Measurements from ENCODE around the gene CLTCL1. TPM values are rescaled to one million over a fixed set of nuclear protein-coding genes. Genes with fewer than 3 reads are reported as not detected.

The CLTCL1 gene
- total and polyA plus RNA-seq, 4 experiments from 2014 or later = 0.80 to 1.7 TPM; not detected in 2

DNA sequence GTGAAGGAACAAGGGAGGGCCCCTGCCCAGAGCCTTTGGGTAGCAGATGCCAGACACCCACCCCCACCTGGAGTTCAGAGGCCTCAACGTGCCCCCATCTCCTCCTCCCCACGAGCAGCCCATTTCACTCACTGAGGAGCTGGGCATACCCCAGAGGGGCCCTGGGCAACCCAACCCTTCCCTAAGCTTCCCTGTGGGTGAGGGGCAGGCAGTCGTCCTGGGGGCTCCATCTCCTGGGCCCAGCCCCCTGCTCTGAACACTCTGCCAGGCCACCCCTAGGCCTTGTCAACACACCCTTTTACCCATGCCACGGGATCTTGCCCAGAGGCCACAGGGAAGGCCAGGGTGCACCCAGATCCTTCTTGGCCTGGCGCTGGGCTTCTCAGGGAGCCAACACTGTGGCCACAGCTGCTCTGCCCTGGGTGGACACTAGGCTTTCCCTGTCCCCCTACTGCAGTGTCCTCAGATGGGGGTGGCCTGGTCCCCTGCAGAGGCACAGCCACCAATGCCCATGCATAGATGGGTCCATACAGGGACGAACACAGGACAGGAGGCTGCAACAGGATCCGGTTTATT is 116.4 kb downstream of the CLTCL1 start:
- Mint-ChIP-seq H3K36me3 (peaks cover 0 to 14% of the 10 kb centered on the region in 2 donors), H3K4me3 (peak overlapping the region in 2 of 8 donors; percentile 15 to 36), H3K4me1 (peaks cover 21 to 43% (median 31%) of the 10 kb centered on the region in 4 donors), H3K27ac (no peak overlapping the region), H3K9me3 (no peaks in the 10 kb centered on the region), H3K27me3 (peaks cover 4% of the 10 kb centered on the region in 2 donors)
- no peak overlapping the region for H3K4me3 ChIP-seq (ENCODE audit: low read length in 2 of 2)
- H3K27me3 ChIP-seq (ENCODE audit: insufficient read depth, low read length) = peaks cover 4% of the 10 kb centered on the region
- H3K9me3 ChIP-seq (ENCODE audit: control insufficient read depth in 1 of 2, low read length in 2 of 2) = no peaks in the 10 kb centered on the region
- no peaks in the 10 kb centered on the region for H3K36me3 ChIP-seq (ENCODE audit: insufficient read depth, low read length)
- ChIA-PET POLR2A (ENCODE audit: partially characterized antibody) (interaction anchor here (0.9 to 1.1 kb wide), 2 partner anchors 53 to 304 kb away, joined by 3 read pairs; partner anchors contain the start of genes DGCR2 and UFD1), CTCF (ENCODE audit: partially characterized antibody) (no interaction called here)
- H3K4me1 ChIP-seq (ENCODE audit: insufficient read depth, low read length) = peaks cover 40% of the 10 kb centered on the region
- DNase-seq = no peak
- H3K27ac ChIP-seq (ENCODE audit: low read depth, low read length) = no peak overlapping the region
- intact Hi-C loops (cut with micrococcal nuclease) = no loop called here

DNA sequence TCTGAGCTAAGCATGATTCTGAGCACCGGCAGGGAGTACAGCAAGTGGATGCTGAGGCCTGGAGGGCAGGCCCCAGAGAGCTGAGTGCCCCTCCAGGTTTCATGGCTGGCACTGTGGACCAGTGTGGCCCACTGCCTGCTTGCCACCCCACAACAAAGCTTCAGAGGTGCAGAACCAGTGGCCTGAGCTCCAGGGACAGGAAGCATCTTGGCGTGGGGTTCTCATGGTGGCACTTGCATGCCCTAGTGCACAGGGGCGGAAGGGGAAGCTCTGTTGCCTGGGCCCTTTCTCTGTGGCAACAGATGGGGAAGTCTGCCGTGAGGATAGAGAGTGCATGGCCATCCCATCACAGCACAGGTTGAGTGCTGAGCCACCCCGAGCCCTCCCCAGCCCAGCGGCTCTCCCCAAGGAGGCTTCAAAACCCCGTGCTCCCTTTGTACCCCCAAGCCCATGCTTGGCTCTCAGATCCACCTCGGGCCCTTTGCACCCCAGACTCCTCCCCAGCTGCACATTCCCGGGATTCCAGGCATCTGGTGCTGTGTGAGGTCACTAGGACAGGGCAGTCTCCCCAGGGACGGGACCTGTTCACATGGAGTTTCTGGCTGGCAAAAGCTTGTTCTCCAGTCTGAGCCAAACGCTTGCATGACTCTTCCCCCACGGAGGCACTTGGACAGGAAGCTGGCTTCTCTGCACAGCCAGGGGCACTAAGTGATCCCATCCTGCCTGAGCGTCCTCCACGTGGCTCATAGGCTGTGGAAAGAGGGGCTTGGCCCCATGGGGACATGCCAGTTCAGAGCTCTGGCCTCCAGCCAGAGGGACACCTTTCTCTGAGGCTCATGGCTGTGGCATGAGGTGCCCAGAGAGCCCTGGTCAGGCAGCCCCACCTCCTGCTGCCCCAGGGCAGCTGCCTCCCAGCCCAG is 117.2 kb downstream of the CLTCL1 start:
- ChIA-PET CTCF (ENCODE audit: partially characterized antibody) (interaction anchor here (0.6 to 1.5 kb wide), 2 partner anchors 30 to 154 kb away, joined by 4 read pairs; partner anchors contain the start of gene ESS2), POLR2A (ENCODE audit: partially characterized antibody) (interaction anchor here (0.9 to 1.6 kb wide), 6 partner anchors 11 to 305 kb away, joined by 3 to 6 read pairs (median 3); partner anchors contain the start of genes CDC45, CLTCL1, DGCR2 and UFD1)
- Histone ChIP-seq H3K36me3 (ENCODE audit: insufficient read depth, low read length) (no peaks in the 10 kb centered on the region), H3K4me1 (ENCODE audit: insufficient read depth, low read length) (peaks cover 43% of the 10 kb centered on the region), H3K27me3 (ENCODE audit: insufficient read depth, low read length) (peaks cover 11% of the 10 kb centered on the region), H3K9me3 (ENCODE audit: control insufficient read depth in 1 of 2, low read length in 2 of 2) (no peaks in the 10 kb centered on the region), H3K4me3 (ENCODE audit: low read length in 2 of 2) (no peak overlapping the region), H3K27ac (ENCODE audit: low read depth, low read length) (no peak overlapping the region)
- Mint-ChIP-seq H3K27me3 (peaks cover 4% of the 10 kb centered on the region in 2 donors), H3K9me3 (no peaks in the 10 kb centered on the region), H3K27ac (peak overlapping the region in 3 of 7 donors; percentile 29 to 76 (median 42)), H3K4me1 (peaks cover 21 to 46% (median 31%) of the 10 kb centered on the region in 4 donors), H3K36me3 (peaks cover 0 to 14% of the 10 kb centered on the region in 2 donors), H3K4me3 (peak overlapping the region in 4 of 8 donors; percentile 20 to 91 (median 36))
- intact Hi-C loops (cut with micrococcal nuclease) = no loop called here
- DNase-seq = no peak

GRCh38 chr22:19173047-19174035 is 118.2 kb downstream of the CLTCL1 start:
- H3K27ac Mint-ChIP-seq = peak overlapping the region in 6 of 7 donors; percentile 86 to 95 (median 93)
- peaks cover 40% of the 10 kb centered on the region for H3K4me1 ChIP-seq (ENCODE audit: insufficient read depth, low read length)
- DNase-seq = no peak
- H3K27me3 Mint-ChIP-seq = peaks cover 12% of the 10 kb centered on the region in 2 donors
- peaks cover 22% of the 10 kb centered on the region for H3K27me3 ChIP-seq (ENCODE audit: insufficient read depth, low read length)
- no peaks in the 10 kb centered on the region for H3K36me3 ChIP-seq (ENCODE audit: insufficient read depth, low read length)
- peak overlapping the region; percentile 38 to 97 (median 92) for H3K4me3 Mint-ChIP-seq
- no peak overlapping the region for H3K27ac ChIP-seq (ENCODE audit: low read depth, low read length)
- H3K9me3 ChIP-seq (ENCODE audit: control insufficient read depth in 1 of 2, low read length in 2 of 2) = no peaks in the 10 kb centered on the region
- CTCF ChIA-PET (ENCODE audit: partially characterized antibody) = interaction anchor here (1.5 kb wide), 1 partner anchor 29 kb away, joined by 4 read pairs; the partner anchor contains the start of gene ESS2
- H3K4me1 Mint-ChIP-seq = peaks cover 20 to 49% (median 35%) of the 10 kb centered on the region in 4 donors
- intact Hi-C loops (cut with micrococcal nuclease) = no loop called here
- no peaks in the 10 kb centered on the region for H3K9me3 Mint-ChIP-seq
- POLR2A ChIA-PET (ENCODE audit: partially characterized antibody) = interaction anchor here (1.0 to 1.6 kb wide), 4 partner anchors 10 to 306 kb away, joined by 3 to 6 read pairs (median 4); partner anchors contain the start of genes CDC45, CLTCL1, DGCR2 and UFD1
- H3K4me3 ChIP-seq (ENCODE audit: low read length in 2 of 2) = peak overlapping the region in 1 of 2 donors; percentile 77
- peaks cover 0 to 11% of the 10 kb centered on the region in 2 donors for H3K36me3 Mint-ChIP-seq

GRCh38 chr22:19172213-19173046 is 119.1 kb downstream of the CLTCL1 start:
- Histone ChIP-seq H3K4me1 (ENCODE audit: insufficient read depth, low read length) (peaks cover 40% of the 10 kb centered on the region), H3K27me3 (ENCODE audit: insufficient read depth, low read length) (peaks cover 29% of the 10 kb centered on the region), H3K9me3 (ENCODE audit: control insufficient read depth in 1 of 2, low read length in 2 of 2) (no peaks in the 10 kb centered on the region), H3K27ac (ENCODE audit: low read depth, low read length) (peak overlapping the region; percentile 88), H3K36me3 (ENCODE audit: insufficient read depth, low read length) (no peaks in the 10 kb centered on the region), H3K4me3 (ENCODE audit: low read length in 2 of 2) (peak overlapping the region; percentile 65 to 77)
- ChIA-PET POLR2A (ENCODE audit: partially characterized antibody) (interaction anchor here (1.3 to 1.6 kb wide), 2 partner anchors 50 to 119 kb away, joined by 4 to 6 read pairs; partner anchors contain the start of genes CLTCL1 and DGCR2), CTCF (ENCODE audit: partially characterized antibody) (no interaction called here)
- DNase-seq = no peak
- H3K27me3 Mint-ChIP-seq = peaks cover 16 to 17% of the 10 kb centered on the region in 2 donors
- H3K36me3 Mint-ChIP-seq = peaks cover 0 to 11% of the 10 kb centered on the region in 2 donors
- H3K4me3 Mint-ChIP-seq = peak overlapping the region; percentile 89 to 97 (median 92)
- intact Hi-C loops (cut with micrococcal nuclease) = no loop called here
- H3K27ac Mint-ChIP-seq = peak overlapping the region; percentile 92 to 95 (median 94)
- no peaks in the 10 kb centered on the region for H3K9me3 Mint-ChIP-seq
- peaks cover 20 to 50% (median 36%) of the 10 kb centered on the region in 4 donors for H3K4me1 Mint-ChIP-seq

- ChIA-PET POLR2A (ENCODE audit: partially characterized antibody) (no interaction called here), CTCF (ENCODE audit: partially characterized antibody) (no interaction called here)
- peak overlapping the region in 3 of 7 donors; percentile 92 to 95 (median 95) for H3K27ac Mint-ChIP-seq
- peak overlapping the region in 7 of 8 donors; percentile 82 to 97 (median 92) for H3K4me3 Mint-ChIP-seq
- H3K27me3 Mint-ChIP-seq = peaks cover 22 to 27% of the 10 kb centered on the region in 2 donors
- Histone ChIP-seq H3K27ac (ENCODE audit: low read depth, low read length) (no peak overlapping the region), H3K9me3 (ENCODE audit: control insufficient read depth in 1 of 2, low read length in 2 of 2) (no peaks in the 10 kb centered on the region), H3K36me3 (ENCODE audit: insufficient read depth, low read length) (no peaks in the 10 kb centered on the region), H3K4me1 (ENCODE audit: insufficient read depth, low read length) (peaks cover 40% of the 10 kb centered on the region), H3K4me3 (ENCODE audit: low read length in 2 of 2) (peak overlapping the region in 1 of 2 donors; percentile 14), H3K27me3 (ENCODE audit: insufficient read depth, low read length) (peaks cover 29% of the 10 kb centered on the region)
- no peaks in the 10 kb centered on the region for H3K9me3 Mint-ChIP-seq
- intact Hi-C loops (cut with micrococcal nuclease) = no loop called here
- peaks cover 19 to 50% (median 35%) of the 10 kb centered on the region in 4 donors for H3K4me1 Mint-ChIP-seq
- no peak for DNase-seq
- peaks cover 0 to 11% of the 10 kb centered on the region in 2 donors for H3K36me3 Mint-ChIP-seq
These were observed 121.6 kb downstream of the CLTCL1 start for GRCh38 chr22:19169947-19170318.
